Keratinocyte (primary cell): Measurements from ENCODE around the gene BAZ1B. TPM values are rescaled to one million over a fixed set of nuclear protein-coding genes. Genes with fewer than 3 reads are reported as not detected.

Experiments used
- DNase-seq: peaks from one replicate; pipeline ENCODE4 v3.0.0-alpha.2; 2011; ENCODE audit warnings: low read depth, missing footprints, low spot score
- FAIRE-seq: peaks from 2 replicates; lab custom pipeline; 2011; peaks lifted over from hg19 to GRCh38; lab: Jason Lieb, UNC
- H2AFZ ChIP-seq: 2 replicates; pipeline ENCODE4 v1.6.0; 2012; ENCODE audit warnings: low read length, control low read depth, inconsistent platforms; ENCODE audit not compliant: control insufficient read depth
- H3K27ac ChIP-seq: 2 replicates; pipeline ENCODE4 v1.5.1; 2011; ENCODE audit warnings: low read length; ENCODE audit not compliant: control insufficient read depth, insufficient read depth
- H3K27me3 ChIP-seq: 3 replicates; pipeline ENCODE4 v1.6.0; 2011; ENCODE audit warnings: low read length; ENCODE audit not compliant: control insufficient read depth, insufficient read depth; ENCODE audit errors: extremely low read depth
- H3K36me3 ChIP-seq, 2 experiments: 2 replicates in 1 of 2; 3 replicates in 1 of 2; pipeline ENCODE4 v1.5.1; 2011; ENCODE audit warnings: low read length in 2 of 2, mild to moderate bottlenecking in 1 of 2; ENCODE audit not compliant: control insufficient read depth in 2 of 2, insufficient read depth in 2 of 2; ENCODE audit errors: extremely low read depth in 1 of 2
- H3K4me1 ChIP-seq: 3 replicates; pipeline ENCODE4 v1.5.1; 2011; ENCODE audit warnings: low read length; ENCODE audit not compliant: control insufficient read depth, insufficient read depth; ENCODE audit errors: extremely low read depth
- H3K4me2 ChIP-seq: 3 replicates; pipeline ENCODE4 v1.6.0; 2011; ENCODE audit warnings: low read depth, low read length; ENCODE audit not compliant: control insufficient read depth, insufficient read depth; ENCODE audit errors: extremely low read depth
- H3K4me3 ChIP-seq, 3 experiments: fragments of 200-600 bp in 1 of 3; sonication (generic) in 1 of 3; 2 replicates in 2 of 3; 3 replicates in 1 of 3; pipeline ENCODE4 v1.5.1; 2011 to 2016; ENCODE audit warnings: low read length in 3 of 3, mild to moderate bottlenecking in 3 of 3, control low read depth in 2 of 3, inconsistent platforms in 1 of 3, low read depth in 1 of 3, mixed read lengths in 1 of 3, mixed run types in 1 of 3, moderate library complexity in 1 of 3; ENCODE audit not compliant: control insufficient read depth in 2 of 3, insufficient read depth in 2 of 3; ENCODE audit errors: extremely low read depth in 1 of 3
- H3K79me2 ChIP-seq: 2 replicates; pipeline ENCODE4 v1.6.0; 2012; ENCODE audit warnings: low read length; ENCODE audit not compliant: control insufficient read depth, insufficient read depth
- H3K9ac ChIP-seq: 3 replicates; pipeline ENCODE4 v1.6.0; 2011; ENCODE audit warnings: low read length; ENCODE audit not compliant: control insufficient read depth, insufficient read depth; ENCODE audit errors: extremely low read depth
- H3K9me1 ChIP-seq: 3 replicates; pipeline ENCODE4 v1.6.0; 2011; ENCODE audit warnings: low read length; ENCODE audit not compliant: control insufficient read depth, insufficient read depth; ENCODE audit errors: extremely low read depth
- H3K9me3 ChIP-seq: 2 replicates; pipeline ENCODE4 v1.5.1; 2012; ENCODE audit warnings: low read depth, low read length; ENCODE audit not compliant: control insufficient read depth
- H4K20me1 ChIP-seq: 3 replicates; pipeline ENCODE4 v1.6.0; 2011; ENCODE audit warnings: low read length; ENCODE audit not compliant: control insufficient read depth, insufficient read depth; ENCODE audit errors: extremely low read depth
- CTCF ChIP-seq, 3 experiments: IDR thresholded peaks in 1 of 3; conservative IDR thresholded peaks in 1 of 3; optimal IDR thresholded peaks in 1 of 3; 2 replicates in 2 of 3; 3 replicates in 1 of 3; pipeline versions ENCODE3 to v1.5.1; 2011; ENCODE audit warnings: low read length in 3 of 3, mild to moderate bottlenecking in 3 of 3, moderate library complexity in 2 of 3, control low read depth in 1 of 3, inconsistent platforms in 1 of 3; ENCODE audit not compliant: insufficient read depth in 2 of 3; ENCODE audit errors: extremely low read depth in 1 of 3
- EZH2 ChIP-seq: IDR thresholded peaks from one replicate; pipeline ENCODE4 v1.6.1; 2012; ENCODE audit warnings: inconsistent platforms, mild to moderate bottlenecking, low read length, moderate library complexity
- dilution Hi-C: fragments of 300-500 bp; cut with MboI; formaldehyde crosslinking; loops from one replicate; pipeline ENCODE4 v1.7.0; 2020; ENCODE audit warnings: low sequenced_read_pairs; ENCODE audit not compliant: extremely low pct_ligation_motif_present
- polyA plus RNA-seq, 5 experiments: library from polyadenylated mRNA; depleted of rRNA in 3 of 5; stranded (reverse) in 3 of 5; stranded (forward) in 1 of 5; unstranded in 1 of 5; fragments of >200 nt; gene quantifications; 1 replicate in 1 of 5; 2 replicates in 3 of 5; 3 replicates in 1 of 5; pipeline versions ENCODE4 v1.2.1 to v1.2.3, GENCODE V29; 2011 to 2012; ENCODE audit warnings: missing spikeins in 2 of 5, low read depth in 1 of 5, low replicate concordance in 1 of 5

The BAZ1B gene
- polyA plus RNA-seq, 1 donor (not counting 4 experiments of a cell fraction or from before 2014, with no cell fraction given) = 24.3 TPM

- Histone ChIP-seq H2AFZ (no peak overlapping the region), H3K9ac (no peak overlapping the region), H3K36me3 (peaks cover 26% of the 10 kb centered on the region in 2 experiments), H3K27me3 (no peaks in the 10 kb centered on the region), H3K9me1 (peaks cover 2% of the 10 kb centered on the region), H3K4me2 (no peak overlapping the region), H3K79me2 (peaks cover 2% of the 10 kb centered on the region), H3K4me1 (no peaks in the 10 kb centered on the region), H3K9me3 (no peaks in the 10 kb centered on the region), H4K20me1 (no peaks in the 10 kb centered on the region), H3K27ac (no peak overlapping the region), H3K4me3 (no peak overlapping the region)
- no peak for TF ChIP-seq EZH2
- no peak for TF ChIP-seq CTCF (optimal IDR thresholded peaks at IDR 0.05 in 1 of 3, IDR thresholded peaks at IDR 0.05 in 1 of 3, conservative IDR thresholded peaks at IDR 0.05 in 1 of 3; ENCODE audit: extremely low read depth in 1 of 3, insufficient read depth in 2 of 3, low read length in 3 of 3)
- dilution Hi-C loops = no loop called here
- DNase-seq (no peak), FAIRE-seq (no peak)
Observed at GRCh38 chr7:73569042-73569608, 47.0 kb upstream of the BAZ1B start.

GRCh38 chr7:73567846-73568685 is 46.0 kb upstream of the BAZ1B start:
- Histone ChIP-seq H3K4me3 (no peak overlapping the region), H3K36me3 (peaks cover 16 to 18% of the 10 kb centered on the region in 2 experiments), H3K4me2 (no peak overlapping the region), H3K79me2 (no peaks in the 10 kb centered on the region), H3K27ac (no peak overlapping the region), H3K9ac (no peak overlapping the region), H3K9me3 (no peaks in the 10 kb centered on the region), H4K20me1 (no peaks in the 10 kb centered on the region), H2AFZ (no peak overlapping the region), H3K4me1 (no peaks in the 10 kb centered on the region), H3K27me3 (no peaks in the 10 kb centered on the region), H3K9me1 (peaks cover 2% of the 10 kb centered on the region)
- DNase-seq (no peak), FAIRE-seq (no peak)
- TF ChIP-seq EZH2 (no peak), CTCF (optimal IDR thresholded peaks at IDR 0.05 in 1 of 3, IDR thresholded peaks at IDR 0.05 in 1 of 3, conservative IDR thresholded peaks at IDR 0.05 in 1 of 3; ENCODE audit: extremely low read depth in 1 of 3, insufficient read depth in 2 of 3, low read length in 3 of 3) (no peak)
- dilution Hi-C loops = no loop called here
